HG02840 (cell line): Measurements from ENCODE around the gene PIM3.
A peak's percentile ranks its signal among the peaks of the same experiment; 100 is the strongest.

Experiments used
- ATAC-seq: cut with Tn5 transposase; IDR thresholded peaks from one replicate; pipeline ENCODE4 v1.9.1; 2021; ENCODE audit warnings: mild to moderate bottlenecking, moderate library complexity, moderate number of reproducible peaks; ENCODE audit not compliant: unreplicated experiment, low FRiP score

PIM3 gene

DNA sequence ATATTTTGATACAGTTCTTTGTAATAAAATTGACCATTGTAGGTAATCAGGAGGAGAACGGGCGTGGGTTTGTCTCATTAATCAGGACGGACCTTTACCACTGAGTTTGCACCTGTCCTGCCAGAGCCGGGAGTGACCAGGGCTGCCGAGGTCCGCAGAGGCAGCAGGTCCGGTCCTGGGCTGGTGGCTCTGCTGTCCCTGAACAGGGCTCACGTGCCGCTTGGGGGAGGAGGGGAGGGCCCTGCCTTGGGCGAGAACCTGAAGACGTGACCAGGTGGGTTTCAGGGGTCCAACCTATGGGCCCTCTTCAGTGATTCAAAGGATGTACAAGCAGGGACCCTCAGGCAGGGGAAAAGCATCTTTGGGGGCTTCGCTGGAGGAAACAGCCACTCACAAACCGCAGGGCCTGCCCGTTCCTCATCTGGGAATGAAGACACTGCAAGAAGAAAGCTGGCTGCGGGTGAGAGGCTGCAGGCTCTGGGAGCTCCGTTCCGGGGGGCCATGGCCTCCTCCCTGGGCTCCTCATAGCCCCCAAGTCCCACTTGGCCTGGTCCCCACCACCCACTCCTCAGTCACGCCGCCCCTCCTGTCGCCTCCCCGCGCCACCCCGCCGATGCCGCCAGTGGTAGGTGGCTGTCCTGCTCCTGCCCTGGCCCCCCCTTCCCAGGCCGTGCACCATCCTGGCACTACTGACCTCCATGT lies 32.9 kb upstream of the PIM3 start:
- no peak for ATAC-seq

DNA sequence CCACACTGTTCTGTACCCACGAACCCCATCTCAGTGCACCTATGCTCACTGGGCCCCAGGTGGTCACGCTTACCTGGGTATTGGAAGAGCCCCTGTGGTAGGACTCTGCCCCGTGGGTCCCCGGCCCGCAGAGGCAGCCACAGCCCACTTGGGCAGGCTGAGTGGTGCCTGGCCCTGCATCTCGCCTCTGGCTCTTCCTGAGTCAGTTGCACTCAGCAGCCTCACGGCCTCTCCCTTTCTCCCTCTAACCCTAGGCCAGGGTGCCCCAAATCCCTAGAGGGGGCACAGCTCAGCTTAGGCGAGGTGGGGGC lies 32.4 kb upstream of the PIM3 start:
- ATAC-seq: no peak

DNA sequence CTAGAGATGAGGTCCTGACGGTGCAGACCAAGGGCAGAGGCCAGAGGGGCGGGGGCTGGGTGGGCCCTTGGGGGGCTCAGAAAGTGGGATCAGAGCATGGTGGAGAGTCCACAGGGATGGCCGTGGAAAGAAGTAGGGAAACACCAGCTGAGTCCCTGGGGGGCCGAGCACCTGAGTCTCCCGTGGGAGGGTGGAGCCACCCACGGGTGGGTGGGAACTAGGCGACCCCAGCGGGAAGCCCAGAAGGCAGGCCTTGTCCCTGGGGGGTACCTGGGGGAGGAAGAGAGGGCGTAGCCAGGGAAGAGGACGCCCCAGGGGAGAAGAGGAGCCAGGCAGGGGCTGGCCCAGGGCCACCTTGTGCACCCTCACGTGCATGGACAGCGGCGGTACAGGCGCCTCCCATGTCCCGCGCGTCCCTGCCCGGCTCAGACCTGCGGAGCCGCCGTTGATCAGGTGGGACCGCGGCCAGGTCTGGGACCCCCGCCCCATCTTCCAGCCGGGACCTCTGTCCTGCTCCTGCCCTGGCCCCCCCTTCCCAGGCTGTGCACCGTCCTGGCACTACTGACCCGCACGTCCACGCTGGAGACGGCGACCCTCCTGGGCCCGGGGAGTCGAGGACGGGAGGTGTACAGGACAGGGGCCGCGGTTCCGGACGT lies 31.9 kb upstream of the PIM3 start:
- no peak for ATAC-seq

DNA sequence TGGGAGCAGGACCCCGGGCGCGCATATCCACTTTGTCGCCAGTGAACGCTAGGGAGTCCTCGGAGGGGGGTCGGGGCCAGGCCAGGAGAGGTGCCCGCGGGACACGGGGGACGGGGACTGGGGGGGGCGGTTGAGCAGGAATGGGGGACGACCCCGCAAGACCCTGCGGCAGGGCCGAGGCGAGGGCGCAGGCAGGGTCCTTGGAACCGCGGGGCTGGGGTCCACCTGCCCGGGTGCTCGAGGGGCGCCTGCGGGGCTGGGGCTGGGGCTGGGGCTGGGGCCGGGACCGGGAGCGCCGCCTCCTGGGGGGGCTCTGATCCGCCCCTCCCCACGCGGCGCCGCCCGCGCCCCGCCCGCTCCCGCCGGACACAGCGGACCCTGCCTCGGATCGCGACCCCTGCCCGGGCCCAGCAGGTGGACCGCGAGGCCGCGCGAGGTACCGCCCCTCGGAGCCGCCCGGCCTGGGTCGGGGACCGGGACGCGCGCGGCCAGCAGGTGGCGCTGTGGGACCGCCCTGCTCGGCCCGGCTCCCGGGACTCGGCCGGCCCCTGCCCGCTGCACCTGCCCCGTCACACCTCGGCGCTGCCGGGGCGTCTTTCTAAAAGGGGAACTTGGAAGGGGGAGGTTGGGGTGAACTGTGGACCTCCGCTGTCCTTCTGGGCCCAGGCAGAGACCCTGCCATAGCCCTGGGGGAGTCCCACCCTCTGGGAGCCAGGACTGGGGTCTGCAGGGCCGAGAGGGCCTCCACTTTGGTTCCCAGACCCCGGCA lies 31.2 kb upstream of the PIM3 start:
- no peak for ATAC-seq

DNA sequence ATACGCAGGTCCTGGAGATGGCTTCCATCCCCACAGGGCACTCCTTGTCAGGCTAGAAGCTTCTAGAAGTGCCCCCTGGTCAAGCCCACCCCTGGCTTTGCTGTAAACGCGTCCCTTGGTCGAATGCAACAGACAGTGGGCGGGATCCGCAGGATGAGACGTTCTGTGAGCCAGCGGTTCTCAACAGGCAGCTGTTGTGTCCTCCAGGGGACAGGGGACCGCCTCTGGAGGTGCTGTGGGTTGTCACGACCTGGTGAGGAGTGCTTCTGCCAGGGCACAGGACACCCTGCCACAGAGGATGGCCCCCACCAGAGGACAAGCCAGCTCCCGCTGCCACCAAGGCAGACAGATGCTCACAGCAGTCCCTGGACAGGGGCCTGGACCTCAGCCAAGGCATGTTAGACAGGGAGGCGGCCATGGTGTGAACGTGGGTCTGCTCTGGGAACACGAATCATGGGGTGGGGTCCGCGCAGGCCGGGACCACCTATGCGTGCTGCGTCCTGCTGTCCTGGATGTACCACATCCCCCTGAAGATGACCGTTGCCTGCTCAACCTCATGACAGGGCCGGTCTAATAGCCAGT lies 30.5 kb upstream of the PIM3 start:
- ATAC-seq: no peak

DNA sequence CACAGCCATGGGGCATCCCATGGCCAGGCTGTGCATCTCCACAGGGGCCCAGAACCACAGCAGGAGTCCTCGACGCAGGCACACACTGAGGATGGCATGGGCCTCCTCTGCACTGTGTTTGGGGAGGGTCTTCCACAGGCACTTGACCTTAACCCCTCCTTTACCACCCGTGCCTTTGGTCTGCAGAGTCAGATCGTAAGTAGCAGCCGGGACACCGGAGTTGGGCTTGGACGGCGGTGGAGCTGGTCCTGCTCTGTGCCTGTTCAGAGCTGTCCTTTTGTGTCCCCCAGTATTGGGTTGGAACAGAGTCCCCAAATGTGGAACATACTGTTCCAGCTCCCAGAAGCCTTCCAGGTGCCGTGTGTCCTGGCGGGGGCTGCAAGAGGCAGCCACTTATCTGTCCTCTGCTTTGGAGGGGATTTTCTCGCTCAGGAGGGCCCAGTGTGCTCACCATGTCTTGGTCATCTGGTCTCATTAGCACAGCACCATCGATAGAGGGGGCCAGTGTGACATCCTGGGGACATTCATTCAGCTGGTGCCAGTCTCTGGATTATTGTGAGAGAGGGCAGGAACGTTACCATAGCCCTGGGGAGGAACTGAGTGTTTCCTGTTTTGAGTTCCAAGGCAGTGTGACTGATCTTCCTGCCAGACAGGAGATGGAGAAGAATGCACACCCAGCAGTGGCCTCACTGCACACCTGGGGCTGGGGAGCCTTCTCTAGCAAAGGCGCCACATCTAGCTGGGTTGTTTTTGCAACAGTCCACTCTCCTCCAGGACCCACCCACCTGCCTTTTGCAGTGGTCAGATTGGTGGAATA lies 29.8 kb upstream of the PIM3 start:
- no peak for ATAC-seq

DNA sequence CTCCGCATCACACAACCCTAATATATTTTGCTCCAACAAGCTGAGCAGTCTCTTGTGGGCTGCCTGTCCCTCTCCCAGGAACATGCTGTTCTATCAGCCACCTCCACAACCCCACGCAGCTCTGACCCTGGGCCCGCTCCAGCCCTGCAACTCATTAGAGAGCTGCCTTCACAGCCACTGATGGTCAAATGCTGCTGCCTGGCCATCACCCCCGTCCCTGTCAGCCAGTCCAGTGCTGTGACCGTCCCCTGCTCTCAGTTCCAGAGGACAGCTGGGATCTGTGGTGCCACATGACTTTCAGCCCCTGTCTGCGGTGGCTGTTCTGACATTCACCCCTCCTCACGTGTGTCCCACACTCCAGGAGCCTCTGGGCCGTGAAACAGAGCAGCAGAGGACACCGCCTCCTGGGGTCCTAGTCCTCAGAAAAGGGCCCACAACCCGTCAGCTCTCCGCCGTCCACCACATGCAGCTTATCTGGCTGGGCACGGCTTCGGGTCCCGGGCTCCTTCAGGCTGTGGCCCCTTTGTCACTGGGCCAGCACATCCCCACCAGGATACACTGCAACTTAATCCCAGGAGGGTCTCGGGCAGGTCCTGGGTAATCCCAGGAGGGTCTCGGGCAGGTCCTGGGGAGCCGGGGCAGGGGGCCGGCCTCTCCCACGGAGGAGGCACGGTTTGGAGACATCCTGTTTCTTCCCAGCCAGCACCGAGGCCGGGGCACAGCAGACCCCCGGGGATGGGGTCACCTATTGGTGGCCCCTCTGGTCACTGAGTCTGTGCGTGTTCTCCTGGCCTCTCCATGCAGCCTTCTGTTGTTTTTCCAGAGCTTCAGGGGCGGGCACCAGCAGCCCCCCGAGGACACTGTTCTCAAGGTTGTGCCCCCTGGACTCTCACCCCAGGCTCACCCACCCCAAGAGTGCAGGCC lies 27.1 kb upstream of the PIM3 start:
- ATAC-seq: no peak

DNA sequence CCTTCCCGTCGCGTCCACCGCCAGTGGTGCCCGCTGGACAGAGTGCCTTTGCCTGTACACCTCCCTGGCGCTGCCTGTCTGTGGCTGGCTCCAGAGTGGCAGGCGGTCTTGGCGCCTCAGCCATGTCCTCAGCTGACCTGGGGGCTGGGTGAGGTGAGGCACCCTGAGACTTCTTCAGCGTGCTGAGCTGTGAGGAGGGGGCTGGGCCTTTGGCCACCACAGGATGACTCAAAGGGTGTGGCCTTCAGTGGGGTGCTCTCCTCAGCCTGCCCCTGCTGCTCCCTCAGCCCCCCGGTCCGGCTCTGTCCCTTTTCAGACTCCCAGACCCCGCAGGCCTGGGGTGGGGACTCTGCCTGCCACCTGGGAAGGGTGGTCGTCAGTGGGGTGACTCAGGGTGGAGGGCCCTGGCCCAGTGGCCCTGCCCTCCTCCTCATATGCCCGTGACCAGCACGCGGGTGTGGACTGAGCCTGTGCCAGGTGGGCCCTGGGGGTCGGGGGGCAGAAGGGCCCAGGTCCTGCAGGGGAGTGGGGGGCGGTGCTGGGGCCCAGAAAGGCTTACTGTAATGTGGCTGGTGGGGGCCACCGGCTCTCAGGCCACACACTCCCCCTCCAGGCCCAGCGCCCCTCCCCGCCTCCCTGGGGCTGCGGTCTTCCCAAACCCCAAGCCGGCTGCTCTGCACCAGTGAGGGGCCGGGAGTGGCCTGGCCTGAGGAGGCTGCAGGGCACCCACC lies 26.2 kb upstream of the PIM3 start:
- ATAC-seq: no peak

DNA sequence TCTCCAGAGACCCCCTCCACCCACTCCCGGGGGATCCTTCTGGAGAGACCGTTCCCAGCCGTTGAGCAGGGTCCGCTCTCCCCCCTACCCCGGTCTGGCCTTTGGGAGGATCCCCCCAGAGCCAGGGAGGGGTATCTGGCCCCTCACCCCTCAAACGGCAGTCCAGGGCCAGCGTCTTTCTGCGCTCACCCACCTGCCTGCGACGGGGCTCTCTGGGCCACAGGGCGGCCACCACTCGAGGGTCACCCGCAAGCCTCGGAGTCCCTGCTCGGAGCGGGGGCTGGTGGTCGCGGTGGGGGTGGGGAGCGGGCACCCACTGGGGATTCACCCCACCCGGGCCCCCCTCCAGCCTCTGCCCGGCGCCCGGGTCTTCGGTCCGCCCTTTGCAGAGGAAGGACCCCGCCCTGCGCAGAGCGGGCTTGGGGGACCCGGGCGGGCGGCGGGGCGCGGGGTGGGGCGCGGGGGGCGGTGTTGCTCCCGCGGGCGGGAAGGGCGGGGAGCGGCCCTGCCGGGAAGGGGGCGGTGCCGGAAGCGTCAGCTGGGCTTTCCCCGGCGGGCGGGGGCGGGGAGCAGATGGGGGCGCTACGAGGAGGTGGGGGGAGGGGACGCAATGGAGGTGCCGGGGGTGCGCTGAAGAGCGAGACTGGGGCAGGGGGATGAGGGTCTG lies 25.5 kb upstream of the PIM3 start:
- no peak for ATAC-seq

DNA sequence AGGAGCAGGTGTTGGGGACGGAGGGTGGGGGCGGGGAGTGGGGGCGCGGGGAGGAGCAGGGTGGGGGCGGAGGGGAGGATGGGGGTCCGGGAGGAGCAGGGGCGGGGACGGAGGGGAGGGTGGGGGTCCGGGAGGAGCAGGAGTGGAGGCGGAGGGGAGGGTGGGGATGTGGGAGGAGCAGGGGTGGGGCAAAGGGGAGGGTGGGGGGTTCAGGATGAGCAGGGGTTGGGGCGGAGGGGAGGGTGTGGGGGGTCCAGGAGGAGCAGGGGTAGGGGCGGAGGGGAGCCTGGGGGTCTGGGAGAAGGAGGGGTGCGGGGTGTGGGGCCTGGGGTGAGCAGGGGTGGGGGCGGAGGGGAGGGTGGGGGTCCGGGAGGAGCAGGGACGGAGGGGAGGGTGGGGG lies 25.0 kb upstream of the PIM3 start:
- no peak for ATAC-seq

DNA sequence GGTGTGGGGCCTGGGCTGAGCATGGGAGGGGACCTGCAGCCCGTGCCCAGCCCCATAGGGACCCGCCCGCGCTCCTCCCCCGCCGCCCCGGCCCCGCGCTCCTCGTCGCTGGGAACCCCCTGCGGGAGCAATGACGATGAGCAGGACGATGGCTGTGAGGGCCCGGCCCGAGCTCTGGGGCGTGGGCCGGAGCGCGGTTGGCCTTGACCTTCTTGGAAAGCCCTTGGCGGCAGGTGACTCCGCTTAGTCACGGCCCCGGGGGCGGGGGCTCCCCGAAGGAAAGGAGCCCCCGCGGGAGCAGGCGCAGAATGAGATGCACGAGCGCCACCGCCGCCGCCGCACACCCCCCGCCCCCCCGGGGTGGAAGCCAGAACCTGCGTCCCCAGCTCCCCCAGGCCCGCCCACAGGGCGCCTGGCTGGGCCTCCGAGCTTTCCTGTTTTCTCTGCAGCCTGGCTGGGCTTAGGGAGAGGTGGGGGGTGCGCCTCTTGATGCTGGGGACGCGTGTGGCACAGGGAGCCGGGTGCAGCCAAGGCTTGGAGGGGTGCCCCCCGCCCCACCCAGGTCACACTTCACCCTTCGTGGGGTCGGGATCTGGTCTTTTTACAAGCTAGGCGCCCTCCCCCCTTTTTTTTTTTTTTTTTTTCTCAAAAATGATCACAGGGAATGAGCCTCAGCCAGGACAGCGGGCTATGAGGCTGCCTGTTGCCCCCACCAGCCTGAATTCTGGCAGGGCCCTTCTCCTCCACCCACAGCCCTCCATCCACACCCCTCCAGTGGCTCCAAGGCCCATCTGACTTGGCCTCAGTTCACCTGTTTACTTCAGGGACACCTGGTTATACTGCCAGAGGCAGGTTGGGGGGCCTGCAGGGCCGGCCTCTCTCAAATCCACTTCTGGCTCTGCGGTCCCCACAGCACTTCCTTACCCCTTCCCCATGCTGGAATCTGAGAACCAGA lies 24.3 kb upstream of the PIM3 start:
- ATAC-seq: peak; percentile 60

DNA sequence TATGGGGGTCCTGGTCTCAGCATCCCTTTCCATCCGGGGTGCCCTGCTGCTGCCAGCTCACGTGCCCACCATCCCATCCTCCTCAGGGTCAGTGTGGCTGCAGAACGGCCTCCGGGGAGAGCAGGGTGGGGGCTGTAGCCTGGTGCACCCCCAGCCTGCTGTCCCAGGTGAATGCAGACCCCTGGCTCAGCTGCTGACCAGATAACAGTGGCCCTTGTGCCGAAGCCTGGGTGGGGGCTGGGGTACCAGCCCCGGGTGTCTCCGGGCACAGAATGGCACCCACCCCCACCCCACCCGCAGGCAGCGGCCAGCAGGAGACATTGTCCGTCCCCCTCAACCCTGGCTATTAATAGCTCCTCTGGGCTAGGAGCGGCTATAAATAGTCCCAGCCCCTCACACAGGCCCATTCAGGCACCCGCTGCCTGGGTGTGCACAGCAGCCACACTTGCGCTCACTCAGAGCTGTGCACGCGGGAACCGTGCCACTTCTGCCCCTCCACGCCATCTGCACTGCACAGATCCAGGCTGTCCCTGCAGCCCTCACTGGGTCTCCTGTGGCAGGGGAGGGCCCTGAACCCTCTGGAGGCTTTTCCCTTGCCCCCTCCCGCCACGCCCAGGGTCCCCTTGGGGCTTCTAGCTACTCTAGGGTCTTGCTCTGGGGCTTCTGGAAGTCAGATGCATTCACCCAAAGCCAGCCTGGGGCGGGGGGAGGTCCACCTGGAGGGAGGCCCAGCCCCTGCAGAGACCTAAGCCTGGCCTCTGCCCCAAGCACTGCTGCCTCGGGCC lies 23.4 kb upstream of the PIM3 start:
- no peak for ATAC-seq

DNA sequence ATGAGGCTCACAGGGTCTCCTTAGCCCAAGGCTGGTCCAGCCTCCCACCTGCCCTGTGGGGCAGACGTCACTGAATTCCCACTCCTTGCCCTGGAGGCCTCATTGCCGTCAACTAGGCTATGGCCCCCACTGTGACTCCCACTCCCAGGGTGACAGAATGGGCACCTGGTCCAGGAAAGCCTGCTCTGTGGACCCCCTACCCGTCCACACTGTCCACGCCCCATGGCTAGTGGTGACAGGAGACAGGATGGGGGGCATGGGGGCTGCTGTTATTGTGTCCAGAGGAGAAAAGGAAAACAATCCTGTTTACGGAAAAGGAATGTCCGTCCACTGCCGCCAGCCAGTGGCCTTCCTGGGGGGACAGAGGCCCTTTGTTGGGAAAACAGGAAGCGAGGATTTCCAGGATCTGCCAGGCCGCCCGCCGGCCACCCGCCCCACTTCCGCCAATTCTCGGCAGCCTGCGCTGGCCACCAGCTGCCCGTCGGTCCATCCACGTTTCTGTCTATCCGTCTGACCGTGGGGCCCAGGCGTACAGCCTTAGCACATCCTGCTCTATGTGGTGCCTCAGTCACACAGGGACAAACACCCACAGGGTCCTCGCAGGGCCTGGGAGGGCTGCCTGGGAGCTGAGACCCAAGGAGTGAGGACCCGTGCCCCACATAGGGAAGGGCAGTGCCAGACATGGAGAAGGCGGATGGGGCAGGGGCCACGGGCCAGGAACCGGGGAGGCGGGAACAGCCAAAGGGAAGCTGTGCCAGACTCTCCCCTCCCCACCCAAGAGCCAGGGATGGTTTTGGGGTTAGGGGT lies 22.6 kb upstream of the PIM3 start:
- ATAC-seq: no peak

DNA sequence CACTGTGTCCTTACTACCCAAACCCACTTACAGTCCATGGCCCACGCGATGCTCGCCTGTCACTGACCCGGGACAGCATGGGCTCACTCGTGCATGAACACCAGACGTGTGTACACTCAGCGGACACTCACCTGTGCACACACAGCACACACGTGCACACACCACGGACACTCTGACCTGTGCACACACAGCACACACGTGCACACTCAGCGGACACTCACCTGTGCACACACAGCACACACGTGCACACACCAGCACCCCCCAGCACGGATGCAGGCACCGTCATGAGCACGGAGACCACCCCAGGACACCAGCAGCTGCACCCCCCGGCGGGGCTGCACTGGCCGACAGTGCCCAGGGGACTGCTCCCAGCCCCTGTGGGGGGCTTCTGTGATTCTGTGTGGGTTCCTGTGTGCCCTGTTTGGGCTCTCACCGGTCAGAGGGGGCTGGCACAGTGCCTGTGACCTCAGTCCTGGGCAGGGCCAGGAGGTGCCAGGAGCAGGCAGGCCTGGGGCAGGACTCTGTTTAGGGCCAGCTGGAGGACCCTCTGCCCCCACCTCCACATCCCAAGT lies 21.9 kb upstream of the PIM3 start:
- ATAC-seq: no peak

DNA sequence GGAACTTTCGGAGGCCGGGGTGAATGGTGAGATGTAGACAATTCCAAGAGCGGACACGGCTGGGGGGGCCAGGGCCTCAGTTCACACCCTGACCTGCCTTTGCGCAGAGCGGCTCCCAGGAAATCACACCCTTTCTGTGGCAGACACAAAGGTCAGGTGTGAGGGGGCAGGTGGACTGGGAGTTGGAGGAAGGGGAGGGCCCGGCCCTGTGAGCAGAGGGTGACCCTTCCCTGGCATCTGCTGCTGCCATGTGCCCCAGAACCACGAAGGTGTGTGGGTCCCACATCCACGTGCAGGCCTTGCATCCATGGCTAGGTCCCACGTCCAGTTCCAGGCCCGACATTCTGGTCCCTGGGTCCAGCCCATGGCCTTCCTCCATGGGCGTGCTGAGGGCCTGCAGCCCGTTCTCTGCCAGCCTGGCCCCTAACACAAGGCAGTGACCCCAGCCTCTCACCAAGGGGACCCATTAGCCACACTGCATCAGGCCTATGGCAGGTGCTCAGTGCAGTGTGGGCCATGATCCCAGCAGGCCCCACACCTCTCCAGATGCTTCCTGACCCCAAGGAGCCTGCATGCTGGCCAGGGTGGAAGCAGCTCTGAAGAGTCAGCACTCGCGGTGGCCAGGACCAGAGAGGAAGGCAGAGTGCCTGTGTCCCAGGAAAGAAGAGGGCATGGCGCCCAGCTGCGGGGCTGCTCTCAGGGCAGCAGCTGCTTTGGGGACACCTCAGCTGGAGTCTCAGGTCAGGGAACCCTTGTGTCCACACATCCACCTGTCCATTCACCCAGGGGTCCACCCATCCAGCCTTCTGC lies 18.9 kb upstream of the PIM3 start:
- no peak for ATAC-seq
